HG03571 (cell line): Measurements from ENCODE around the gene CRLF3.
A peak's percentile ranks its signal among the peaks of the same experiment; 100 is the strongest.
"Not testable (repeated sequence)": the region's sequence is repeated elsewhere in the genome, so short reads cannot be mapped to it uniquely, and the experiment has no call there.

ENCODE experiments used
- ATAC-seq: cut with Tn5 transposase; IDR thresholded peaks from one replicate; pipeline ENCODE4 v1.9.1; 2021; ENCODE audit not compliant: unreplicated experiment

Gene CRLF3

GRCh38 chr17:30814860-30815259 is 9.6 kb downstream of the CRLF3 start:
- not testable (repeated sequence) for ATAC-seq

- not testable (repeated sequence) for ATAC-seq
Measured at GRCh38 chr17:30814236-30814635, 10.3 kb downstream of the CRLF3 start.

GRCh38 chr17:30812218-30813177 is 12.0 kb downstream of the CRLF3 start:
- no peak for ATAC-seq

GRCh38 chr17:30809867-30810266 is 14.6 kb downstream of the CRLF3 start:
- ATAC-seq: no peak

- peak; percentile 88 for ATAC-seq
Measured at GRCh38 chr17:30808785-30809286, 15.7 kb downstream of the CRLF3 start.

GRCh38 chr17:30807896-30808295 is 16.6 kb downstream of the CRLF3 start:
- ATAC-seq: no peak

GRCh38 chr17:30805944-30806456 is 18.5 kb downstream of the CRLF3 start:
- ATAC-seq: no peak

GRCh38 chr17:30801671-30802070 is 22.8 kb downstream of the CRLF3 start:
- no peak for ATAC-seq

- ATAC-seq: no peak
Measured at GRCh38 chr17:30796016-30796415, 28.5 kb downstream of the CRLF3 start.

GRCh38 chr17:30794372-30794771 is 30.1 kb downstream of the CRLF3 start:
- no peak for ATAC-seq

GRCh38 chr17:30793282-30793977 is 31.1 kb downstream of the CRLF3 start:
- no peak for ATAC-seq

- no peak for ATAC-seq
Measured at GRCh38 chr17:30790279-30790678, 34.2 kb downstream of the CRLF3 start.

- no peak for ATAC-seq
Measured at GRCh38 chr17:30788918-30789317, 35.6 kb downstream of the CRLF3 start.

- ATAC-seq: no peak
Measured at GRCh38 chr17:30782206-30782605, 42.3 kb downstream of the CRLF3 start.

- no peak for ATAC-seq
Measured at GRCh38 chr17:30780343-30780742, 44.1 kb downstream of the CRLF3 start.

GRCh38 chr17:30768771-30769170 is 55.7 kb downstream of the CRLF3 start:
- ATAC-seq: not testable (repeated sequence)

- not testable (repeated sequence) for ATAC-seq
Measured at GRCh38 chr17:30767641-30768404, 56.7 kb downstream of the CRLF3 start.

- no peak for ATAC-seq
Measured at GRCh38 chr17:30761060-30761459, 63.4 kb downstream of the CRLF3 start.

GRCh38 chr17:30753291-30753690 is 71.2 kb downstream of the CRLF3 start:
- ATAC-seq: not testable (repeated sequence)

- not testable (repeated sequence) for ATAC-seq
Measured at GRCh38 chr17:30750982-30751381, 73.5 kb downstream of the CRLF3 start.

GRCh38 chr17:30747621-30748020 is 76.9 kb downstream of the CRLF3 start:
- ATAC-seq: not testable (repeated sequence)
